ENCODE results near the gene FERMT2. TPM values are rescaled to one million over a fixed set of nuclear protein-coding genes. Genes with fewer than 3 reads are reported as not detected.
"Not testable (repeated sequence)": the region's sequence is repeated elsewhere in the genome, so short reads cannot be mapped to it uniquely, and the experiment has no call there.

The FERMT2 gene
- total RNA-seq, 4 donors from 2014 or later = 38.6 to 186 (median 62.7) TPM

- DNase-seq = no peak
- no peak overlapping the region for H3K27ac ChIP-seq
- in situ Hi-C loops (cut with MboI; ENCODE audit: low pct_ligation_motif_present in 1 of 4, low pct_unique_long_range_greater_than_20kb in 1 of 4, low sequenced_read_pairs in 3 of 4) = no loop called here
- H3K4me3 ChIP-seq = no peak overlapping the region
- H3K36me3 ChIP-seq = peaks cover 0 to 11% (median 0%) of the 10 kb centered on the region in 4 donors
- intact Hi-C loops (cut with DNase I; ENCODE audit: low total_unique reads) = no loop called here
- H3K4me1 ChIP-seq = no peaks in the 10 kb centered on the region
- TF ChIP-seq EP300 (IDR thresholded peaks at IDR 0.05; ENCODE audit: low read depth) = no peak
- TF ChIP-seq CTCF (IDR thresholded peaks at IDR 0.05) = no peak
- no peak for TF ChIP-seq POLR2AphosphoS5 (IDR thresholded peaks at IDR 0.05)
- no peak for TF ChIP-seq POLR2A (IDR thresholded peaks at IDR 0.05)
- no peaks in the 10 kb centered on the region for H3K27me3 ChIP-seq
- WGBS, 2 donors (ENCODE audit: low coverage in 1 of 2) = 86% methylated on average over 3 of the region's 3 CpGs
- H3K9me3 ChIP-seq = no peaks in the 10 kb centered on the region
Measured at GRCh38 chr14:52871606-52872005, 79.2 kb downstream of the FERMT2 start.

GRCh38 chr14:52868911-52869618 is 81.8 kb downstream of the FERMT2 start:
- in situ Hi-C loops (cut with MboI; ENCODE audit: low pct_ligation_motif_present in 1 of 4, low pct_unique_long_range_greater_than_20kb in 1 of 4, low sequenced_read_pairs in 3 of 4) (no loop called here), intact Hi-C loops (cut with DNase I; ENCODE audit: low total_unique reads) (no loop called here)
- Histone ChIP-seq H3K4me1 (peaks cover 0 to under 1% (median 0%) of the 10 kb centered on the region in 4 donors), H3K36me3 (peaks cover 0 to 11% (median 0%) of the 10 kb centered on the region in 4 donors), H3K9me3 (no peaks in the 10 kb centered on the region), H3K4me3 (no peak overlapping the region), H3K27ac (no peak overlapping the region), H3K27me3 (no peaks in the 10 kb centered on the region)
- TF ChIP-seq EP300 (IDR thresholded peaks at IDR 0.05; ENCODE audit: low read depth) (no peak), POLR2A (IDR thresholded peaks at IDR 0.05) (no peak), CTCF (IDR thresholded peaks at IDR 0.05) (no peak), POLR2AphosphoS5 (IDR thresholded peaks at IDR 0.05) (no peak)
- WGBS, 2 donors (ENCODE audit: low coverage in 1 of 2) = 82 to 94% methylated on average over 7 to 9 of the region's 9 CpGs
- DNase-seq = no peak

- H3K4me3 ChIP-seq; H3K36me3 ChIP-seq; intact Hi-C loops (cut with DNase I; ENCODE audit: low total_unique reads); H3K27me3 ChIP-seq; H3K9me3 ChIP-seq; in situ Hi-C loops (cut with MboI; ENCODE audit: low pct_ligation_motif_present in 1 of 4, low pct_unique_long_range_greater_than_20kb in 1 of 4, low sequenced_read_pairs in 3 of 4); H3K27ac ChIP-seq; DNase-seq: not testable (repeated sequence)
- H3K4me1 ChIP-seq = peaks cover 0 to 12% (median 0%) of the 10 kb centered on the region in 4 donors
- WGBS, 2 donors (ENCODE audit: low coverage in 1 of 2) = 92% methylated on average over 7 of the region's 7 CpGs; no CpG with 5 or more reads in 1 of the 2 donors
Measured at GRCh38 chr14:52864893-52865292, 86.0 kb downstream of the FERMT2 start.

GRCh38 chr14:52863334-52863700 is 87.5 kb downstream of the FERMT2 start:
- H3K9me3 ChIP-seq = no peaks in the 10 kb centered on the region
- H3K4me1 ChIP-seq = peaks cover 0 to 12% (median 0%) of the 10 kb centered on the region in 4 donors
- no peak for DNase-seq
- peak overlapping the region; percentile 8 to 51 (median 35) for H3K27ac ChIP-seq
- intact Hi-C loops (cut with DNase I; ENCODE audit: low total_unique reads) = no loop called here
- in situ Hi-C loops (cut with MboI; ENCODE audit: low pct_ligation_motif_present in 1 of 4, low pct_unique_long_range_greater_than_20kb in 1 of 4, low sequenced_read_pairs in 3 of 4) = no loop called here
- TF ChIP-seq CTCF (IDR thresholded peaks at IDR 0.05) (no peak), POLR2A (IDR thresholded peaks at IDR 0.05) (no peak), EP300 (IDR thresholded peaks at IDR 0.05; ENCODE audit: low read depth) (no peak), POLR2AphosphoS5 (IDR thresholded peaks at IDR 0.05) (no peak)
- peaks cover 0 to 10% (median 0%) of the 10 kb centered on the region in 4 donors for H3K36me3 ChIP-seq
- no peak overlapping the region for H3K4me3 ChIP-seq
- 56 to 74% methylated on average over 1 of the region's 1 CpG for WGBS, 2 donors (ENCODE audit: low coverage in 1 of 2)
- H3K27me3 ChIP-seq = no peaks in the 10 kb centered on the region

Data from transverse colon (tissue), 4 donors.